HG02571 (cell line): ENCODE measurements around the gene GCDH.
"Not testable (repeated sequence)": the region's sequence is repeated elsewhere in the genome, so short reads cannot be mapped to it uniquely, and the experiment has no call there.

Experiments used
- ATAC-seq: cut with Tn5 transposase; IDR thresholded peaks from one replicate; pipeline ENCODE4 v1.9.1; 2021; ENCODE audit warnings: mild to moderate bottlenecking, moderate library complexity; ENCODE audit not compliant: unreplicated experiment

The GCDH gene

GRCh38 chr19:12890787-12891552 lies at the start of gene GCDH:
GCDH (plus strand) TSS chr19:12891160; CDS start chr19:12891305, 145 bp downstream.
- ATAC-seq, result peak; percentile 93

DNA sequence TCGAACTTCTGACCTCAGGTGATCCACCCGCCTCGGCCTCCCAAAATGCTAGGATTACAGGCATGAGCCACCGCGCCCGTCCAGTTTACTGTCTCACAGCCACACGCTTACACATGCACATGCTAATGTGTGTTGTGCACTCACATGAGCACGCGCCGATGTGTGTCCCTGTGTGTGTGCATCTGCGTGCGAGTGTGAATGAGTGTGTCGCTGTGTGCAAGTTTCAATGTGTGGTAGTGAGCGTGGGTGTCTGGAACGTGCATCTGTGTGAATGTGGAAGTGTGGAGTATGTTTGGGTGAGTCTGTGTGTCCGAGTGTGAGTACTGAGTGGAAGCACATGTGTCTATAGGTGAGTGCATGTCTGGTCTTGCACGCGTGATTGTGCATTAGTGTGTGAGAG lies 48.4 kb upstream of the GCDH start:
- ATAC-seq, result no peak

GRCh38 chr19:12843328-12843727 lies 47.6 kb upstream of the GCDH start:
- no peak for ATAC-seq

DNA sequence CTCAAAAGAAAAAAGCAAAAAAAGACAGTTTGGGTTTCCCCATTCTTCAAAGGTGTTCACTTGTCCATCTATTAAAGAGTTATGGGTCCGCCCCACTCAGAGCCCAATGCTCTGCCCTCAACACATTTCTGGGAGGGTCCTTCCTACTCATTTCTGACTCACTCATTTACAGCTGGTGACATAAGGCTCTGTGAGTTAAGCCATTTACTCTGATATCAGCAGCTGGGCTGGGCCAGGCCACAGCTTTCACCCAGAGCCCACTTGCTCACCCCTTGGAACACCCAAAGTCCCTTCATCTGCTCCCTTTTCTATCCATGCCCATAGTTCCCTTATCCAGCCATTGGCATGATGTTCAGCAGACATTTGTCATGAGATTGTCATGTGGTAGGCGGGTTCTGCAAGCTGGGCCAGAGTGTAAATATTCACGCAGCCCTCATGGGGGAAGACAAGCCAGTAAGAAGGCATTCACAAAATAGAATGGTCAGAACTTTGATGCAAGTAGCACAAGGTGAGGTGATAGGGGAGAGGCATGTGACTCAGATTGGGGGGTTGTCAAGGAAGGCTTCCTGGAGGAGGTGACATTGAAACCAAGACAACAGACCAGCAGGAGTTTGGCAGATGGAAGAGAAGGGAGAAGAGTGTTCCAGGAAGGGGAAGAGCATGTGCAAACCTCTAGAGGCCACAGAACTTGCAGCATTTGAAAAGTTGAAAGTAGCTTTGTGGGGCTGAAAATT lies 46.8 kb upstream of the GCDH start:
- no peak for ATAC-seq

DNA sequence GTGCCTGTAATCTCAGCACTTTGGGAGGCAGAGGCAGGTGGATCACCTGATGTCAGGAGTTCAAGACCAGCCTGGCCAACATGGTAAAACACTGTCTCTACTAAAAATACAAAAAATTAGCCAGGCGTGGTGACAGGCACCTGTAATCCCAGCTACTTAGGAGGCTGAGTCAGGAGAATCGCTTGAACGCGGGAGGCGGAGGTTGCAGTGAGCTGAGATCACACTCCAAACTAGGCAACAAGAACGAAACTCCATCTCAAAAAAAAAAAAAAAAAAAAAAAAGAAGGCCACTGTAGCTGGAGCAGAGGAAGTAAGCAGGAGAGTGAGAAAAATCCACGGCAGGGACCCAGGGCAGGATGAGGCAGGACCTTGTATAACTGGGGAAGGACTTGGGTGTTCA lies 44.3 kb upstream of the GCDH start:
- not testable (repeated sequence) for ATAC-seq

GRCh38 chr19:12847159-12848139 lies 43.5 kb upstream of the GCDH start:
- ATAC-seq, result peak; percentile 66

GRCh38 chr19:12856653-12857052 lies 34.3 kb upstream of the GCDH start:
- no peak for ATAC-seq

DNA sequence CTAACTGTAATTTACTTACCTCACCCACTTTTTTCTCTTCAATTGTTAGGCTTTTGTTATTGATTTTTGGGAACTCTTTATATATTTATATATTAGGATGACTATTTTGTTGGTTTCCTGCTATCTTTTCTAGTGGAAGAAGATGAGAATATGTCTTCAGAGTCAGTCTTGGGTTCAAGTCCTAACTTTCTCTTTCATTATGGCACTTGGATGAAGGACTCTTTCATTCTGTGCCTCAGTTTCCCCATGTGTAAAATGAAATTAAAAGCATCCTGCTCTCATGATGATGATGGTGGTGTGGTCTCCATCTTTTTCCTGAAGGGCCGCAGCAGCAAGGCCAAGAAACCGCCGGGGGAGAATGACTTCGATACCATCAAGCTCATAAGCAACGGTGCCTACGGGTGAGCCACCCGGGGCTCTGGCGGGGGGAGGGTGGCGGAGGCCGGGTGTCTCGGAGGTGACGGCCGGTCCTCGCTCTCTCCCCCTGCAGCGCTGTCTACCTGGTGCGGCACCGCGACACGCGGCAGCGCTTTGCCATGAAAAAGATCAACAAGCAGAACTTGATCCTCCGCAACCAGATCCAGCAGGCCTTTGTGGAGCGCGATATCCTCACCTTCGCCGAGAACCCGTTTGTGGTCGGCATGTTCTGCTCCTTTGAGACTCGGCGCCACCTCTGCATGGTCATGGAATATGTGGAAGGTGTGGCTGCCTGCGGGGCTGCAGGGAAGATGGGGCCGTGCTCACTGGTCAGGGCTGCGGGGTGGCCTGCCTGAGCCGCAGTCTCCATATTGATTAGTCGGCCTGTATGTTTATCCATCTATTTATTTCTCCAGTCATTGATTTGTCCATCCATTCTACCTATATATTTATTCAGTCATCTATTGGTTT lies 32.7 kb upstream of the GCDH start:
- no peak for ATAC-seq

- no peak for ATAC-seq
Observed at GRCh38 chr19:12859546-12859945, 31.4 kb upstream of the GCDH start.

GRCh38 chr19:12864143-12864542 lies 26.8 kb upstream of the GCDH start:
- ATAC-seq, result no peak

GRCh38 chr19:12864721-12865715 lies 25.9 kb upstream of the GCDH start:
- ATAC-seq, result no peak

GRCh38 chr19:12865746-12866415 lies 25.1 kb upstream of the GCDH start:
- ATAC-seq, result no peak

DNA sequence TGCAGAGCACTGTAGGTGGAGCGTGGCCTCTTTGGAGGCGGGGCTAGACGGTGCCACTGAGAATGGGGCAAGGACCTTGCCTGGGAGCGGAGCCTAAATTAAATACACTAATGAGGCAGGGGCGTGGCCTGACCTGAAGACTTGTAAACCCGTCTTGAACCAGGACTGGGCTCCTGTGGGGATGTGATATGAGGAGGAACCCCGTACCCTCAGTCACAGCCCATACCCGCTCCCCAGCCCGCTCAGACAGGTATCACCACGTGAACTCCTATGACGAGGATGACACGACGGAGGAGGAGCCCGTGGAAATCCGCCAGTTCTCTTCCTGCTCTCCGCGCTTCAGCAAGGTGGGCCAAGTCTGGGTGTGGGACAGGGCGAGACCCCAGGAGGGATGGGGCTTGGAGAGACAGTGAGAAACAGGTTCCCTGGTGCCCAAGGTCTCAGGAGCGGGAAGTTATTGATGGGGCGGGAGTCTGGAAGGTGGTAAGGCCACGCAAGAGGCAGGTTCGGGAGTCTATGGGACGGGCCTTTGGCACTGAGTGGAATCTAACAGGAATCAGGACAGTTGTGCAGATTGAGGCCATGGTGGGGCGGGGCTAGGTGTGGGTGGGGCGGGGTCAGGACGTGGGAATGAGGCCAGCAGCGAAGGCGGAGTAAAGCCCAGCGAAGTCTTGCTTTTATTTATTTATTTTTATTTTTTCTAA lies 24.4 kb upstream of the GCDH start:
- ATAC-seq, result no peak

DNA sequence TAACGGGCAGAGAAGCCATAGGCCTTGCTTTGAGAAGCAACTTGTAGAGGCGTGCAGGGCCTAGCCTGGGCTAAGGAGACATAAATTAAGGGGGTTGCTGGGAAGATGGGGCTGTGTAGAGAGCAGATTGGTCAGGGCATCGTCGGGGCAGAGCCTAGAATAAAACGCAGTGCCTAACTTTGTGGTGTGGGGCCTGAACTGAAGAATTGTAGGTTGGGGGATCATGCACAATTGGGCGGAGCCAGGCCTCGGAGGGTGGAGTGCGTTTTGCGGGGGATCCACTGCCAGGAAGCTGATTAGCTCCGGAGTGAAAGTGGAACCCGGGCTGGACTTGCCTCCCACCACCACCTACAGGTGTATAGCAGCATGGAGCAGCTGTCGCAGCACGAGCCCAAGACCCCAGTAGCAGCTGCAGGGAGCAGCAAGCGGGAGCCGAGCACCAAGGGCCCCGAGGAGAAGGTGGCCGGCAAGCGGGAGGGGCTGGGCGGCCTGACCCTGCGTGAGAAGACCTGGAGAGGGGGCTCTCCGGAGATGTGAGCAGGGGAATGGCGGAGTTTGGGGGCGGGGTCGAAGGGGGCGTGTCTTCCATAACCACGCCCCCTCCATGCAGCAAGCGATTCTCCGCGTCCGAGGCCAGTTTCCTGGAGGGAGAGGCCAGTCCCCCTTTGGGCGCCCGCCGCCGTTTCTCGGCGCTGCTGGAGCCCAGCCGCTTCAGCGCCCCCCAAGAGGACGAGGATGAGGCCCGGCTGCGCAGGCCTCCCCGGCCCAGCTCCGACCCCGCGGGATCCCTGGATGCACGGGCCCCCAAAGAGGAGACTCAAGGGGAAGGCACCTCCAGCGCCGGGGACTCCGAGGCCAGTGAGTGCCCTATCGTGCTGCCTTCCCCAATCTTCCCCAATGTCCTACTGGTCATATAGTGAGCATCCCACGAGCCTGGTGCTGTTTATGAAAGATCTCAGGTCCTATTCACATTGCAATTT lies 23.6 kb upstream of the GCDH start:
- no peak for ATAC-seq

DNA sequence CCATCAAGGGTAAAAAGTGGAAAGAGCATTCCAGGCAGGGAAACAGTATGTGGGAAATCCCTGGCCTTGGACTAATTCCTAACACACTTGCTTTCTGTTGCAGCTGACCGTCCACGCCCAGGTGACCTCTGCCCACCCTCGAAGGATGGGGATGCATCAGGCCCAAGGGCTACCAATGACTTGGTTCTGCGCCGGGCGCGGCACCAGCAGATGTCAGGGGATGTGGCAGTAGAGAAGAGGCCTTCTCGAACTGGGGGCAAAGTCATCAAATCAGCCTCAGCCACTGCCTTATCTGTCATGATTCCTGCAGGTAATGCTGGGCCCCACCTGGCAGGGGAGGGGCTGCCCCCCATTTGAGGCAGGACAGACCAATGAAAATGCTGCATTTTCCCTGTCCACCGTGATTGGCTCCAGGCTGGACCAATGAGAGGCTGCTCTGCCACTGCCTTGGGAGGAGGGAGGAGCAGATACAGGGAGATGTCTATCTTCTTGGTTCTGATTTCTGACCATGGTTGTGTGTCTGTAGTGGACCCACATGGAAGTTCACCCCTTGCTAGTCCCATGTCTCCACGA lies 22.3 kb upstream of the GCDH start:
- no peak for ATAC-seq

DNA sequence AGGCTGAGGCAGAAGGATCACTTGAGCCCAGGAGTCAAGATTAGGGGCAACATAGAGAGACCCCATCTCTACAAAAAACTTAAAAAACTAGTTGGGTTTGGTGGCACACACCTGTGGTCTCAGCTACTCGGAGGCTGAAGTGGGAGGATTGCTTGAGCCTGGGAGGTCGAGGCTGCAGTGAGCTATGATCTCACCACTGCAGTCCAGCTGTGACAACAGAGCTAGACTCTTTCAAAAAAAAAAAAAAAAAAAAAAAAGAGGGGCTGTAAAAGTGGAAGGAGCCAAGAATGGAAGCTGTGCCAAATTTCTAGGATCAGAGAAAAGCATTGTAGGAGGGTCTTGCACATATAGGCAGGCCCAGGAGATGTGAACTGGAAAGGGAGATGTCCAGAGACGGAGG lies 19.3 kb upstream of the GCDH start:
- no peak for ATAC-seq
